Vagina (tissue), 2 donors: ENCODE results near the gene ISG20L2. TPM values are rescaled to one million over a fixed set of nuclear protein-coding genes. Genes with fewer than 3 reads are reported as not detected.

Source experiments
- DNase-seq, 2 donors: peaks; one replicate each; pipeline ENCODE4 v3.0.0-alpha.2; 2017; ENCODE audit errors: extremely low spot score in 2 of 2
- H3K27ac ChIP-seq: fragments of 200-600 bp; sonication (generic); one replicate; pipeline ENCODE4 v1.5.1; 2019
- H3K27me3 ChIP-seq: fragments of 200-600 bp; sonication (generic); one replicate; pipeline ENCODE4 v1.5.1; 2019
- H3K36me3 ChIP-seq, 2 donors: fragments of 200-600 bp; sonication (generic); one replicate each; pipeline ENCODE4 v1.5.1; 2017 to 2019
- H3K4me1 ChIP-seq: fragments of 200-600 bp; sonication (generic); one replicate; pipeline ENCODE4 v1.5.1; 2019
- H3K4me3 ChIP-seq, 2 donors: fragments of 200-600 bp; sonication (generic); 1 replicate in 1 of 2; 2 replicates in 1 of 2; pipeline ENCODE4 v1.5.1; 2016 to 2019
- H3K9me3 ChIP-seq: fragments of 200-600 bp; sonication (generic); one replicate; pipeline ENCODE4 v1.5.1; 2019
- CTCF ChIP-seq, 3 experiments: fragments of 450-650 bp in 2 of 3; fragments of 200-600 bp in 1 of 3; sonication (generic) in 1 of 3; IDR thresholded peaks; one replicate each; pipeline ENCODE4 v1.5.1; 2017 to 2019; ENCODE audit warnings: antibody characterized with exemption in 3 of 3, mild to moderate bottlenecking in 2 of 3, moderate library complexity in 2 of 3
- POLR2A ChIP-seq, 2 donors: fragments of 450-650 bp; IDR thresholded peaks; one replicate each; pipeline ENCODE4 v1.6.1; 2017; ENCODE audit warnings: antibody characterized with exemption in 2 of 2, mild to moderate bottlenecking in 2 of 2, moderate library complexity in 2 of 2
- POLR2AphosphoS5 ChIP-seq, 2 donors: sonication (generic); formaldehyde crosslinking; IDR thresholded peaks; one replicate each; pipeline ENCODE4 v1.9.0; 2017; ENCODE audit warnings: antibody characterized with exemption in 2 of 2, mild to moderate bottlenecking in 2 of 2, low read depth in 1 of 2; ENCODE audit not compliant: insufficient read depth in 1 of 2
- intact Hi-C: fragments of 100-400 bp; cut with DNase I; formaldehyde crosslinking; loops from one replicate; pipeline ENCODE4 v1.15.1; 2023
- total RNA-seq: library from RNA; depleted of rRNA; stranded (reverse); fragments of >200 nt; gene quantifications from one replicate; pipeline ENCODE4 v1.2.3, GENCODE V29; 2016

The ISG20L2 gene
- total RNA-seq, 1 donor from 2014 or later = 12.8 TPM

- H3K4me1 ChIP-seq = peaks cover 59% of the 10 kb centered on the region
- H3K27ac ChIP-seq = no peak overlapping the region
- no peaks in the 10 kb centered on the region for H3K27me3 ChIP-seq
These were observed 15.1 kb upstream of the ISG20L2 start for GRCh38 chr1:156743367-156744302.

GRCh38 chr1:156742801-156743200, 14.2 kb upstream of the ISG20L2 start:
- intact Hi-C loops = no loop called here
- H3K36me3 ChIP-seq = peaks cover 0 to 35% of the 10 kb centered on the region in 2 donors
- DNase-seq = no peak
- H3K4me1 ChIP-seq = peaks cover 51% of the 10 kb centered on the region
- TF ChIP-seq POLR2AphosphoS5 (IDR thresholded peaks at IDR 0.05; ENCODE audit: insufficient read depth in 1 of 2, low read depth in 1 of 2) (no peak), CTCF (IDR thresholded peaks at IDR 0.05) (no peak), POLR2A (IDR thresholded peaks at IDR 0.05) (no peak)
- H3K27ac ChIP-seq = no peak overlapping the region
- H3K9me3 ChIP-seq = no peaks in the 10 kb centered on the region
- H3K27me3 ChIP-seq = no peaks in the 10 kb centered on the region
- H3K4me3 ChIP-seq = no peak overlapping the region

More at GRCh38 chr1:156743367-156744302, 15.1 kb upstream of the ISG20L2 start:
- TF ChIP-seq POLR2AphosphoS5 (IDR thresholded peaks at IDR 0.05; ENCODE audit: insufficient read depth in 1 of 2, low read depth in 1 of 2) = no peak
- Histone ChIP-seq H3K36me3 (peaks cover 0 to 33% of the 10 kb centered on the region in 2 donors), H3K9me3 (no peaks in the 10 kb centered on the region), H3K4me3 (no peak overlapping the region)
- intact Hi-C loops = no loop called here
- DNase-seq = no peak

GRCh38 chr1:156742017-156742416, 13.5 kb upstream of the ISG20L2 start:
- TF ChIP-seq POLR2AphosphoS5 (IDR thresholded peaks at IDR 0.05; ENCODE audit: insufficient read depth in 1 of 2, low read depth in 1 of 2) = no peak
- TF ChIP-seq CTCF (IDR thresholded peaks at IDR 0.05) = no peak
- no peak for TF ChIP-seq POLR2A (IDR thresholded peaks at IDR 0.05)
- peaks cover 44% of the 10 kb centered on the region for H3K4me1 ChIP-seq
- H3K27ac ChIP-seq = peak overlapping the region; percentile 80
- peak overlapping the region in 1 of 2 donors; percentile 55 for H3K4me3 ChIP-seq
- H3K27me3 ChIP-seq = no peaks in the 10 kb centered on the region
- intact Hi-C loops = no loop called here
- no peak for DNase-seq
- H3K36me3 ChIP-seq = peaks cover 0 to 39% of the 10 kb centered on the region in 2 donors
- no peaks in the 10 kb centered on the region for H3K9me3 ChIP-seq

GRCh38 chr1:156741481-156741983, 13.0 kb upstream of the ISG20L2 start:
- no peak for DNase-seq
- TF ChIP-seq POLR2A (IDR thresholded peaks at IDR 0.05) = no peak
- TF ChIP-seq CTCF (IDR thresholded peaks at IDR 0.05) = no peak
- TF ChIP-seq POLR2AphosphoS5 (IDR thresholded peaks at IDR 0.05; ENCODE audit: insufficient read depth in 1 of 2, low read depth in 1 of 2) = no peak
- H3K4me3 ChIP-seq = peak overlapping the region; percentile 35 to 55
- no peaks in the 10 kb centered on the region for H3K27me3 ChIP-seq
- no peaks in the 10 kb centered on the region for H3K9me3 ChIP-seq
- H3K36me3 ChIP-seq = peaks cover 0 to 40% of the 10 kb centered on the region in 2 donors
- peaks cover 40% of the 10 kb centered on the region for H3K4me1 ChIP-seq
- peak overlapping the region; percentile 80 for H3K27ac ChIP-seq
- intact Hi-C loops = no loop called here

- peak; percentile 98 to 100 for DNase-seq
- H3K4me3 ChIP-seq = peak within 1 kb of the TSS; percentile 55 to 57
- H3K27ac ChIP-seq = peak within 1 kb of the TSS; percentile 80
- H3K36me3 ChIP-seq = peaks cover 0 to 43% of the 10 kb centered on the region in 2 donors
- TF ChIP-seq POLR2AphosphoS5 (IDR thresholded peaks at IDR 0.05; ENCODE audit: insufficient read depth in 1 of 2, low read depth in 1 of 2) (peak; percentile 87 to 100), POLR2A (IDR thresholded peaks at IDR 0.05) (no peak)
- no peaks in the 10 kb centered on the region for H3K27me3 ChIP-seq
- intact Hi-C loops = no loop called here
- peaks cover 34% of the 10 kb centered on the region for H3K4me1 ChIP-seq
- H3K9me3 ChIP-seq = no peaks in the 10 kb centered on the region
These were observed 12.3 kb upstream of the ISG20L2 start, which contains the start of gene MRPL24 for GRCh38 chr1:156740741-156741480. MRPL24 (minus strand) TSS chr1:156741088; CDS start chr1:156738704, 2,384 bp downstream.
